Measurements from ENCODE around the gene EAF1.

DNA sequence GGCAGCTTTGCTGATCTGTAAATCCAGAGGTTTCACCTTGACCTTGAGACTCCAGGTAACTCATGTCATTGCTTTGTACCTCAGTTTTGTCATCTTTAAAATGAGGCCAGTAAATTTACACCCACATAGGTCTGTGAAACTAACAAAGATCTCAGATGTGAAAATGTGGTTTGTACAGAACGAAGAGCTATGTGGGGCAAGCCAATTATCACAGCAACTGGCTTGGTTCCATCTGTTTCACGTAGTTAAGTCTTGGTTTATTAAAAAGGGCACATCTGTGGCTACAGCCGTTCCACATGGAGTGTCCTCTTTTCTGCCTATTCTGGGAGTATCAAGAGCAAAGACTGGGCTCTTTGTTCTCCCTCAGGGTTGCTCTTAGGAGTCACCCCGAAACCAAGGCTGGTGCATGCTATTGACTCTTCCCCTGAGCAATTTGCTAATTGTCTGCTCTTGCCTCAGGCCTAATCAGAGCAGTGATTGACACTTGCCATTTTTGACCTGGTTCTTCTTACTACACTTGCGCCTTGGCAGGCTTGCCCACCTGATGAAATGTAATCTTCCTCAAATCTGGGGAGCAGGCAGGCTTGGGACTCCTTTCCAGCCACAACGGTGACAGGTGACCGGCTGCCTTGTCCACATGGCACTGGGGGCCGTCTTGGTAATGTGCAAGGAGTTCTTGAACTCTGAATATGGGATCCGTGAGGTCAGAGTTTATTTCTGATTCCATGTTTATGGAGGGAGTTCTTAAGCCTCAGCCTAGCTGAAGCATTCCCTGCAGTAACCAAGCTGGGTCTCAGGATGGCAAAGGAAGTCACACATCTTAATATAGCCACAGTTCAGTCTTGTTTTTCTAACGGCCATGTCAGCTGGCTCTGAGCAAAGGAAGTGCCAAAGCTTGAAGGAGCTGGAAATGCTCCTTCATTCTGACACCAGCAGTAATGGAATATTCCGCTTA is 40.1 kb downstream of the EAF1 start:
- no peak for TF ChIP-seq POLR2A (IDR thresholded peaks at IDR 0.05)
- TF ChIP-seq, protein P1, sequence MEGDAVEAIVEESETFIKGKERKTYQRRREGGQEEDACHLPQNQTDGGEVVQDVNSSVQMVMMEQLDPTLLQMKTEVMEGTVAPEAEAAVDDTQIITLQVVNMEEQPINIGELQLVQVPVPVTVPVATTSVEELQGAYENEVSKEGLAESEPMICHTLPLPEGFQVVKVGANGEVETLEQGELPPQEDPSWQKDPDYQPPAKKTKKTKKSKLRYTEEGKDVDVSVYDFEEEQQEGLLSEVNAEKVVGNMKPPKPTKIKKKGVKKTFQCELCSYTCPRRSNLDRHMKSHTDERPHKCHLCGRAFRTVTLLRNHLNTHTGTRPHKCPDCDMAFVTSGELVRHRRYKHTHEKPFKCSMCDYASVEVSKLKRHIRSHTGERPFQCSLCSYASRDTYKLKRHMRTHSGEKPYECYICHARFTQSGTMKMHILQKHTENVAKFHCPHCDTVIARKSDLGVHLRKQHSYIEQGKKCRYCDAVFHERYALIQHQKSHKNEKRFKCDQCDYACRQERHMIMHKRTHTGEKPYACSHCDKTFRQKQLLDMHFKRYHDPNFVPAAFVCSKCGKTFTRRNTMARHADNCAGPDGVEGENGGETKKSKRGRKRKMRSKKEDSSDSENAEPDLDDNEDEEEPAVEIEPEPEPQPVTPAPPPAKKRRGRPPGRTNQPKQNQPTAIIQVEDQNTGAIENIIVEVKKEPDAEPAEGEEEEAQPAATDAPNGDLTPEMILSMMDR (IDR thresholded peaks at IDR 0.05), result no peak

Measured in adrenal gland (tissue), 5 donors.